Omental fat pad (tissue), 4 donors: ENCODE measurements around the gene SYT15. TPM values are rescaled to one million over a fixed set of nuclear protein-coding genes. Genes with fewer than 3 reads are reported as not detected.
"Not testable (repeated sequence)": the region's sequence is repeated elsewhere in the genome, so short reads cannot be mapped to it uniquely, and the experiment has no call there.

Source experiments
- ATAC-seq: fragments of 150-250 bp; one replicate; pipeline ENCODE4 v1.9.1; 2016; ENCODE audit warnings: mild to moderate bottlenecking, moderate library complexity; ENCODE audit not compliant: low FRiP score
- DNase-seq: peaks from one replicate; pipeline ENCODE4 v3.0.0-alpha.2; 2019; ENCODE audit warnings: low spot score
- total RNA-seq, 4 donors: library from RNA; depleted of rRNA; stranded (reverse); fragments of >200 nt; gene quantifications; one replicate each; pipeline ENCODE4 v1.1.0, GENCODE V29; 2016
- TF ChIP-seq, protein P1 (sequence below), 3 donors: fragments of 450-650 bp; IDR thresholded peaks; one replicate each; pipeline ENCODE4 v1.5.1; 2016 to 2017; ENCODE audit warnings: antibody characterized with exemption in 3 of 3, mild to moderate bottlenecking in 3 of 3, moderate library complexity in 2 of 3

The SYT15 gene
- total RNA-seq, 4 donors from 2014 or later, result 0.65 to 9.6 (median 2.9) TPM

DNA sequence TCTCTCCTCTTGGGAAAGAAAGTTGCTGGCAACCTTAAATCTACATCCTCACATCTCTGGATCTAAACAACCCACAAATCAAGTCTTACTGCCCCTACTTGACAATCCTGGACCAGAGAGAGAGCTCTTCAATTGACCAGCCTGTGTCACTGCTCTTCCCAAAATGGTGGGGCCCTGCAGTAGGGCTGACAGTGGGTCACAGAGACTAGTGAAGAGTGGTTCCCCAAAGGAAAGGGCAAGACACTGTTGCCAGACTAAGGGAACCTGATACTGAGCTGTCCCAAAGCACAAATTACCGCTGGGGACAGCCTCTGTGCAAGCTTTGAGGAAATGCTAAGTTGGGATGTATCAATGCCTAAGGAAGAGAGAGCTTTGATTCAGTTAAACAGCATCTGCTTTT, 18.0 kb upstream of the SYT15 start:
- TF ChIP-seq, protein P1, sequence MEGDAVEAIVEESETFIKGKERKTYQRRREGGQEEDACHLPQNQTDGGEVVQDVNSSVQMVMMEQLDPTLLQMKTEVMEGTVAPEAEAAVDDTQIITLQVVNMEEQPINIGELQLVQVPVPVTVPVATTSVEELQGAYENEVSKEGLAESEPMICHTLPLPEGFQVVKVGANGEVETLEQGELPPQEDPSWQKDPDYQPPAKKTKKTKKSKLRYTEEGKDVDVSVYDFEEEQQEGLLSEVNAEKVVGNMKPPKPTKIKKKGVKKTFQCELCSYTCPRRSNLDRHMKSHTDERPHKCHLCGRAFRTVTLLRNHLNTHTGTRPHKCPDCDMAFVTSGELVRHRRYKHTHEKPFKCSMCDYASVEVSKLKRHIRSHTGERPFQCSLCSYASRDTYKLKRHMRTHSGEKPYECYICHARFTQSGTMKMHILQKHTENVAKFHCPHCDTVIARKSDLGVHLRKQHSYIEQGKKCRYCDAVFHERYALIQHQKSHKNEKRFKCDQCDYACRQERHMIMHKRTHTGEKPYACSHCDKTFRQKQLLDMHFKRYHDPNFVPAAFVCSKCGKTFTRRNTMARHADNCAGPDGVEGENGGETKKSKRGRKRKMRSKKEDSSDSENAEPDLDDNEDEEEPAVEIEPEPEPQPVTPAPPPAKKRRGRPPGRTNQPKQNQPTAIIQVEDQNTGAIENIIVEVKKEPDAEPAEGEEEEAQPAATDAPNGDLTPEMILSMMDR (IDR thresholded peaks at IDR 0.05), result no peak
- DNase-seq (no peak), ATAC-seq (no peak)

DNA sequence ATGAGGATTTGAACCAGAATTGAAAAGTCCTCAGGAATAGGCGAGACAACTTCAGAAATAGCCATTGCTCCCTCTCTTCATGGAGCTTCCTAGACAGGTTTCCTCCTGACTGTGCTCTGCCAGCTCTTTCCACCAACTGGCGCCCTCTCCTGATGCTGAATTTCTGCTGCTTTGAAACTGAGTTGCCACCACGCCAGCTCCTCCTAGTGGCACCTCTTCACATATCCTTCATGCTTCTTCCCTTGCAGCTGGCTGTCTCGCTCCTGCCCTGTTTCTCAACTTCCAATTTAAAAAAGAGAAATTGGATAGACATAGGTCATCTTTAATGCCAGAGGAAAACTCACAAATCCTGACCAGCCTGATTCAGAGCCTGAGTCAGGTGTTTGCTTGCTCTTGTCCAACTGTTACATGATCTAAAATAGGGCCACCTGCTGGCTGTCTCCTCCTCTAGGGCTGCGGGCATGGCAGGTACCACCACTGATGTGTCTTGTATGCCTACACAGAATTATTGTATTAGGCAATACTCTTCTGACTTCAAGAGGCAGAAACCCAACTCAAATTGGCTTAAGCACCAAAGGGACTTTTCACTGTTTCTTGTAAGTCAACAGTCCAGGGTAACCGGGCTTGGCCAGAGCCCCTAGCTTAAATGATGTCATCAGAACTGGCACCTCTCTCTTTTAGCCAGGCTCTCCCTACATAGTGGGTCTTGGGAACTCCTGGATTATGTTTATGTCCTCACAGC, 13.2 kb upstream of the SYT15 start:
- peak; percentile 77 for ATAC-seq
- DNase-seq, result peak; percentile 34

DNA sequence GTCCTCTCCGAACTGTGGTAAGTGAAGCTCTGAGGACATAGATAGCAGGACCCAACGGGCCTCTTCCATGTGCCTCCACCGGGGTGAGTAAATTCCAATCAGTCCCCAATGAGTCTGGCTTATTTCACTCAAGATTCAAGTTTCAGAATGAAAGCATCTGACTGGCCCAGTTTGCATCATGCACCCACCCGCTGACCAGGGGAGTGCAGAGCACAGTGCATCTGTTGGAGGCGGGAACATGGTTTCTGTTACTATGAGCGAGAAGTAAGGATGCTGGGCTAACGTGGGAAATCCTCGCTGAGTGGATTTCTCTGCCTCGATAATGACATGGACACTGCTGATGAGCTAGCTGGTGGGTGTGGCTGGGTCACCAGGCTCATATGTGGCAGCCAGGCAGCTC, 11.8 kb upstream of the SYT15 start:
- not testable (repeated sequence) for DNase-seq, ATAC-seq

DNA sequence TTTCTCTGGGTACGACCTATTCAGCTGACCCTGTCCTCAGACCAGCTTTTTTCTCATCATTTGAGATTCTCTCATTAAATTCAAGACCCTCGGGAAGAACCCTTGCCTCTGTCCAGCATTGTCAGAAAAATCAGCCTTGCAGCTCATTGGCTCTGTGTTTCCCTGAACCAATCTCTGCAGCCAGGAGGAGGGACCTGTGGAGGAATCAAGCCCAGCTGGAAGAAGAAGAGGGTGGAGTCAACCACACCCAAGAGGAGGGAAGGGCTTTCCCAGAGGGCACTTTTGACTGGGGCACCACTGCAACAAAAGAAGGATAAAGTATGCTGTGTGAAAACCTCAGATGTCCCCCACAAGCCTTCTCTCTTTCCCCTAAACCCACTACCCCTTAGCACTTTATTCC, 8.3 kb upstream of the SYT15 start:
- not testable (repeated sequence) for ATAC-seq, DNase-seq

DNA sequence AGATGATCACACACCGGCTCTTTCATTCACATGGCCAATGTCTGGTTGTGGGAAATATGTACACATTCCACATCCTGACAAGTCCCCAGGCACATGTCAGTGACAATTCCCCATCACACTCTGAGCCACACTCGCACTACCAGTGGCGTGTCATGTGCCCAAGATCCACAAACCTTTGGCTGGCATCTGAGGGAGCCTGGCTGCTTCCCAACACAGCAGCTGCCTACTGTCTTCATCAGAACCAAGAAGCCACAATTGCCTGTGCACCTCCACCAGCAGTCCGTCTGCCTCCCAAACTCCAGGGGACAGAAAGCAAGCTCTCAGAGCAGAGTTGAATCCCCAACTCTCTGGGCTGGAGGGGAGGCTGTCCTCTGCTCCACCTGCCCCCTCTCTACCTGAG, 6.2 kb upstream of the SYT15 start:
- ATAC-seq, DNase-seq: not testable (repeated sequence)

DNA sequence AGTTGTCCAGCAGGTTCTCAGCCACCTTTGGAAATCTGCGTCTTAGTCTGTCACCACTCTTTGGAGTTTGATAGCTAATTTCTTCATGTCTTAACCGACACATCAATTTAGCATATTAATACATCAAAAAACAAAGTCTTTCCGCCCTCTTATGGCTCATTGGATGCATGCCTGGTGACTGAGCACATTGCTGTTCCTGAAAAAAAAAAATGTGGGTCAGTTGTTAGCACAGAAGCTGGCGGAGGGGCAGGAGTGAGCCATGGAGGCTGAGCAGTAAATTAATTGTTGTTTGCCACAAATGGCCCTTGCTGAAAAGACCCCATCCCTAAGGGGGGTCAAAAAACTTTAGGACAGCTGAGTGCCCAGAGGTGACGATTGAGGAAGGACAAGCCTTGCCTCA, 5.6 kb upstream of the SYT15 start:
- not testable (repeated sequence) for DNase-seq, ATAC-seq

DNA sequence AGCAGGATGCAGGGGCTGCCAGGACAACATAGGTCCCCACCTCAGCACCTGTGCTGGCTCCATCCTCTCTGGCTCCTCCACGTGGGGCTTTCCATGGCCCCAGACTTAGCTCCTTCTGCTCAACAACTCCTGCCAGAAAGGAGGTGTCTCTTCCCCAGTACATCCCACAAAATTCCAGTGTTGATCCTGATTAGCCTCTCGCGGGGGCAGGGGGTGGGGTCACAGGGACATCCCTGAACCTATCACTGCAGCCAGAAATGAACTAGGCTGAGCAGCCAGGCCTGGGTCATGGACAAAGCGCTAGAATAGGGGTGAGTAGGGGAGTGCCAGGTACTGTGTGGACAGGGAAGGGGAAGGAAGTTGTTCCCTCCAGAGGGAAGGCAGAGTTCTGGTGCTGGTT, 5.0 kb upstream of the SYT15 start:
- DNase-seq, ATAC-seq: not testable (repeated sequence)

DNA sequence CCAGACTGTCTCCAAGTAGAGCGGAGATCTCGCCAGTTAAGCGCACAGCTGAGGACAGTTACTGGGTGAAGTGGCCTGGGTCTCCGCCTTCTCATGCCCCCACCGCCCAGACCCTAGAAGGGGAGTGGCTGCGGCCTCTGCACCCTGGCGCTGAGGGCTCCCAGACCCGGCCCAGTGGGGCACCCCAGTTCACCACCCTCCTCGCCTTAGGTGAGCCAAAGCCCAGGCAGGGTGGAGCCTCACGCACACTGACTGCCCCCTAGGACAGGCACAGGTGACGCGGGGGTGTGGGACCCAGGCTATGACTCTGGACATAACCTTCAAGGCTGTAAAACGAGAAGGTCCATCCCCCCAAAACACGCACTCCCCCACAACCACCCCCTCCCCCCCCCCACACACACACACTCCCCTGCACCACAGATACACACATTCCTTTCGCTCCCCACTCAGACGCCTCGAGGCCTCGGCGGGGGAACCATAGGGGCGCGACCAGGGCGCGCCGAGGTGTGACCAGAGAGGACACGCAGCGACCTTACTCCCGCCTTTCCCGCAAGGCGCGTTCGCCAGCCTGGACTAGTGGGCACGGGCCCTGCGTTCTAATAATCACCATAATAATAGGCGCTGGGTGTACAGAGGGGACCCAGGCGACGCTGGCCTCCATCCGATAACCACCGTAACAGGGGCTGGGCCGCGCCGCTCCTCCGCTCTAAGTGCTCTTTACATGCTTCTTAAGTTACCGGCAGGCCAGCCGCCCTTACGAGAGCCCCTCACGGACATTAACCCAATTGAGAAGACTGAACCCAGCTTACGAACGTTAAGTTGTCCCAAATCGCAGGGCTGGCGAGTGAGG, 1.1 kb upstream of the SYT15 start:
- DNase-seq, ATAC-seq: not testable (repeated sequence)

DNA sequence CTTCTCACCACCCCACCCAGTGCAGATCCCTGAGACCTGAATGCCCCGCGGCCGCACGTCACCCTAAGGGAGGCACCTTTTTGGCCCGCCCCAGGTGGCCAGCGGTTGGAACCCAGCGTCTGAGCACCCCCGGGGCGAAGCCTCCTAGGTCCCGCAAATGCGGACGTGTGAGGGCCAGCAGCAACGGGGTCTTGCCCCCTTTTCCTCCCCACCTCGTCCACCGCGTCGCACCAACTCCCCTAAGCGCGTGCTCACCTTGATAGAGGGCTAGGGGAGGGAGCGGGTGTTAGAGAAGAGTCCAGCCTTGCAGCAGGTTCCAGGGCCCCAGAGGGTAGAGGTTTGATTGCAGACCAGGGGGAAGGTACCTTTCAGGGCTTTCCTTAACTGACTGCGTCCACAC, 450 bp downstream of the SYT15 start:
- DNase-seq, ATAC-seq: not testable (repeated sequence)

DNA sequence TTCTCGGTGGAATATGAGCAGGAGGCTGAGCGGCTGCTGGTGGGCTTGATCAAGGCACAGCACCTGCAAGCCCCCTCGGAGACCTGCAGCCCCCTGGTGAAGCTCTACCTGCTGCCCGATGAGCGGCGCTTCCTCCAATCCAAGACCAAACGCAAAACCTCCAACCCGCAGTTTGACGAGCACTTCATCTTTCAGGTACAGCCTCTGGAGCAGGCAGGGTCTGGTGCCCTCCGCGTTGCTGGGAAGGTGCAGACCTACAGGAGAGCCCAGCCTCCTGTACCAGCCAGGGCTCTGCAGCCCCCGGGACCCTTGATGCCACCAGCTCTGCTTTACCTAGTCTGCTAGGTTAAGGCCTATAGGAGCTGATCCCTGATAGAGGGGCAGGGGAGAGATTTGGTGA, 3.1 kb downstream of the SYT15 start:
- DNase-seq, result not testable (repeated sequence)

DNA sequence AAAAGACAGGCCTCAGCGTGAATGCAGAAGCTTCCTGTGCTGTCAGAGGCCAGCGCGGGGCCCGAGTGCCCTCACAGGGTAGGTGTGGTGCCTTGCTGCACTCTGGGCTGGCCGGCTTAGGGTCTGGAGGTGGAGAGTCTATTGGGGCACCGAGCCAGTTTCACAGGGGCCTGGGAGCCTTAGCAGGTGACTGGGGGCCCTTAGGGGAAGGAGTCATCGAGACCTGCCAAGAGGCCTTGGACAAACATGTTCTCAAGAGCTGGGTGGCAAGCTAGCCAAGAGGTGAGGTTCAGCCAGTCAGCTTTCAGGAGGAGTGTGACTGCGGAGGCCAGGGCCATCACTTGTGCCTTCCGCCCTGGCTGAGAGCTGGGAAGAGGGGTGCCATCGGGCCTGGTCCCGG, 3.6 kb downstream of the SYT15 start:
- not testable (repeated sequence) for DNase-seq, ATAC-seq

More for the DNA sequence above, 3.1 kb downstream of the SYT15 start:
- not testable (repeated sequence) for ATAC-seq

DNA sequence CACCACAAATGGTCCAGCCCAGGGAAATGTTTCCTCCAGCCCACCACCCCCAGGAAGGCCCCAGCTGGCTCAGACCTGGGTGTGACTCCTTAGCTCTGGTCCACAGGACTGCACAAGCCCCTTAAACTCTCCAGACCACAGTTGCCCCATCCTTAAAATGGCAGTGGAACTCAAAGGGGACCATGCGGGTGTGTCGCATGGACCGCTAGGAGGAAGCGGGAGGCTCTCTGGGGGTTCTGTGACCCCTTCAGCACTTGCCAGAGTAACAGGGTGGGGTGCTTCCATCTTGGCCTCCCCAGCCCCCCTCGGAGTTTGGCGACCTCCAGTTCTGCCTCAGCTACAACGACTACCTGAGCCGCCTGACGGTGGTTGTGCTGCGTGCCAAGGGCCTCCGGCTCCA, 5.3 kb downstream of the SYT15 start:
- ATAC-seq, result not testable (repeated sequence)

DNA sequence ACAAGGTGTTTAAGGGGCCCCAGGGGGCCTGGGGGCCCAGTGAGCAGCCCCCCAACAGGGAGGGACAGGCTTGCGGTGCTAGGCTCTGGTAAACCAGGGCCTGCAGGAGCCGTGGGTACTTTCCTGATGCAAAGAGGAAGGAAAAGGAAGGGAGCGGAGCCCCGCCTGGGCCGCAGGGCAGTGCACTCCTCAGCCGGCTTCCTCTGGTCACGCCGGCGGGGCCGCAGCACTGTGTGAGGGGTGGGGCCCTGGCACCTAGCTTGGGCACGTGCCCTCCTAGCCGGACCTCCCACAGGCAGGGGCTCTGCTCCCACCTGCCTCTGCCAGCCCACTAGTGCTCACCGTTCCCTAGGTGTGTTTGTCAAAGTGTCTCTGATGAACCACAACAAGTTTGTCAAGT, 6.3 kb downstream of the SYT15 start:
- not testable (repeated sequence) for ATAC-seq, DNase-seq

More for the DNA sequence above, 5.3 kb downstream of the SYT15 start:
- DNase-seq, result not testable (repeated sequence)

DNA sequence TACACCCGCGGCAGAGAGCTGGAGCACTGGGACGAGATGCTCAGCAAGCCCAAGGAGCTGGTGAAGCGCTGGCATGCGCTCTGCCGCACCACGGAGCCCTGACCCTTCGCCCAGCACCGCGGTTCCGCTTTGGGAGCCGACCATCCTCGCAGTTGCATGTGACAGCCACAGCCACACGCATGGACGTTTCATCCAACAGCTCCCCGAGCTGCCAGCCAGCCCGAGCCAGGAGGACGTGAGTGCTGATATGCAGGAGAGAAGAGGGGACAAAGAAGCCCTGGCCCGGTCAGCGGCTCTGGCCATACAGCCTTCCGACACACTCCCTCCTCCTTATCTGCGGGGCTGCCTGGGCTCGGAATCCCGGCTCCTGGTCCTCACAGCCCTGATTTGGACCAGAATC, 8.6 kb downstream of the SYT15 start:
- DNase-seq, ATAC-seq: not testable (repeated sequence)

DNA sequence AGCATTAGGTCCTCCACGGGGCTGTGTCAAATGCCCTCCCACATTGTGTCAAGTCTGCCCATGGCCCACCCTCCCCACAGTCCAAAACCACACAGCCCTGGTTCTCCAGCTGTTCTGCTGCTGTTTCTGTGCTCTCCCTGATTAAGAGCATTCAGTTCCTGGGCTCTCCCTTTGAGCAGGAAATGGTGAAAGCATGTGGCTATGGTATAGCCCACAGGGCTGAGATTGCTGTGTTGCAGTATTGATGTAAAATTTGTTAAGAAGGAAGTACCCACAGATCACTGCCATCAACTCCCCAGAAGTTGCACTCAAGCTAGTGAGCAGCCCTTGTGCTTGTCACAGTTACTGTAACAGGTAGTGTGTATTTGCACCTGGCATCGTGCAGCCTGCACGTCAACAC, 9.3 kb downstream of the SYT15 start:
- not testable (repeated sequence) for DNase-seq, ATAC-seq

DNA sequence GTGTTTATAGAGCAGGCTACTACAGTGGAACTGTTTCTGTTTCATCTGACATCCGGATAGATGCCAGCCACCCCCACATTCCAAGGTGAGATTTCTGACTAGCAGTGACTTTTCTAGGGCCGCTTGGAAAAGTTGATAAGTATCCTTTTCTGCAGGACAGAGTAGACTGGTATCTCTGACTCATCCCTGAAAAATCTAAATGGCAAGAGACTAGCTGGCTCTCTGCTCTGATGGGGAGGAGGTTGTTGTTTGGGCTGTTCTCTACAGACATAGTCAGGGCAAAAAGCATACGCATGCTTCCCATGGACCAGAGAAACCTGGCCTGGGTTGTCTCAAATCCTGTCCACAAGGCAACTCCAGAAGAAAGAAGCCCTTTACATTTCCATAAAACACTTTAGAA, 10.7 kb downstream of the SYT15 start:
- not testable (repeated sequence) for ATAC-seq

DNA sequence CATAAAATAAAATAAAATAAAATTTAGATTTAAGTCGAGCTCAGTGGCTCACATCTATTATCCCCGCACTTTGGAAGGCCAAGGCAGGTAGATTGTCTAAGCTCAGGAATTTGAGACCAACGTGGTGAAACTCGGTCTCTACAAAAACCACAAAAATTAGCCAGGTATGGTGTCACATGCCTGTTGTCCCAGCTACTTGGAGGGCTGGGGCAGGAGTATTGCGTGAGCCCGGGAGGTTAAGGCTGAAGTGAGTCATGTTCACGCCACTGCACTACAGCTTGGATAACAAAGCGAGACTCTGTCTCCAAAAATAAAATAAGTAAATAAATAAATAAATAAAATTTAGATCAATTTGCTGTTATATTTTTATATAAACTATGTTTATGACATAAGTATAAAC, 12.1 kb downstream of the SYT15 start:
- not testable (repeated sequence) for ATAC-seq, DNase-seq

More for the DNA sequence above, 10.7 kb downstream of the SYT15 start:
- not testable (repeated sequence) for DNase-seq

DNA sequence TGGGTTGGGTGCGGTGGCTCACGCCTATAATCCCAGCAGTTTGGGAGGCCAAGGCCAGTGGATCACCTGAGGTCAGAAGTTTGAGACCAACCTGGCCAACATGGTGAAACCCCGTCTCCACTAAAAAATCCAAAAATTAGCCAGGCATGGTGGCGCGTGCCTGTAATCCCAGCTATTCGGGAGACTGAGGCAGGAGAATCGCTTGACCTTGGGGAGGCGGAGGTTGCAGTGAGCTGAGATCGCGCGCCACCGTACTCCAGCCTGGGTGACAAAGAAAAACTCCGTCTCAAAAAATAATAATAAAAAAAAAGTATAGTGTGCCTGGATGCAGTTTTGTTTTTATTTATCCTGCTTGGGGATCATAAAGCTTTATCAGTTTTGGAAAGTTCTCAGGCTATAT, 14.4 kb downstream of the SYT15 start:
- not testable (repeated sequence) for DNase-seq, ATAC-seq
